Frontal cortex (tissue), 4 donors: ENCODE data around the gene SARS1. TPM values are rescaled to one million over a fixed set of nuclear protein-coding genes. Genes with fewer than 3 reads are reported as not detected.
"Not testable (repeated sequence)": the region's sequence is repeated elsewhere in the genome, so short reads cannot be mapped to it uniquely, and the experiment has no call there.

Source experiments
- DNase-seq, 2 donors: peaks; one replicate each; pipeline ENCODE4 v3.0.0; 2012; ENCODE audit warnings: low spot score in 2 of 2
- FAIRE-seq: peaks from 2 replicates; lab custom pipeline; 2012; peaks lifted over from hg19 to GRCh38; lab: Jason Lieb, UNC
- total RNA-seq: library from RNA; depleted of rRNA; stranded (reverse); fragments of >200 nt; gene quantifications from one replicate; pipeline ENCODE4 v1.2.3, GENCODE V29; 2014
- donor health status: control.
- donor health status: control.
- donor health status: control.

The SARS1 gene
- 162 TPM for total RNA-seq

GRCh38 chr1:109213824-109214693 lies at the start of gene SARS1:
TSS of gene SARS1 (plus strand) at chr1:109213918. CDS start at chr1:109213993, 75 bp downstream.
- DNase-seq (peak; percentile 82), FAIRE-seq (no peak)

- FAIRE-seq: no peak
- no peak for DNase-seq
These were observed 49.2 kb upstream of the SARS1 start for GRCh38 chr1:109164538-109164937.

- DNase-seq: no peak
These were observed 46.7 kb upstream of the SARS1 start for GRCh38 chr1:109167001-109167506.

GRCh38 chr1:109170035-109170764 lies 43.5 kb upstream of the SARS1 start:
- FAIRE-seq (no peak), DNase-seq (no peak)

More at GRCh38 chr1:109167001-109167506, 46.7 kb upstream of the SARS1 start:
- FAIRE-seq: no peak

- no peak for FAIRE-seq
These were observed 42.1 kb upstream of the SARS1 start for GRCh38 chr1:109171646-109172045.

GRCh38 chr1:109176349-109176748 lies 37.4 kb upstream of the SARS1 start:
- not testable (repeated sequence) for FAIRE-seq, DNase-seq

More at GRCh38 chr1:109171646-109172045, 42.1 kb upstream of the SARS1 start:
- DNase-seq: no peak

- not testable (repeated sequence) for DNase-seq, FAIRE-seq
These were observed 33.0 kb upstream of the SARS1 start for GRCh38 chr1:109180715-109181084.

- no peak for DNase-seq
- FAIRE-seq: no peak
These were observed 32.5 kb upstream of the SARS1 start for GRCh38 chr1:109181085-109181806.

- FAIRE-seq: no peak
These were observed 31.9 kb upstream of the SARS1 start for GRCh38 chr1:109181807-109182163.

GRCh38 chr1:109183058-109183738 lies 30.5 kb upstream of the SARS1 start:
- DNase-seq (no peak), FAIRE-seq (no peak)

More at GRCh38 chr1:109181807-109182163, 31.9 kb upstream of the SARS1 start:
- no peak for DNase-seq

GRCh38 chr1:109184687-109185086 lies 29.0 kb upstream of the SARS1 start:
- FAIRE-seq (no peak), DNase-seq (no peak)

- no peak for DNase-seq
- FAIRE-seq: no peak
These were observed 28.4 kb upstream of the SARS1 start for GRCh38 chr1:109185357-109185756.

- FAIRE-seq (no peak), DNase-seq (no peak)
These were observed 27.6 kb upstream of the SARS1 start for GRCh38 chr1:109185990-109186732.

GRCh38 chr1:109186733-109187086 lies 27.0 kb upstream of the SARS1 start:
- no peak for FAIRE-seq
- peak in 1 of 2 donors; percentile 22 for DNase-seq

GRCh38 chr1:109187127-109187526 lies 26.6 kb upstream of the SARS1 start:
- no peak for DNase-seq
- FAIRE-seq: no peak

- no peak for FAIRE-seq
- no peak for DNase-seq
These were observed 25.5 kb upstream of the SARS1 start for GRCh38 chr1:109188200-109188599.

GRCh38 chr1:109188781-109189180 lies 24.9 kb upstream of the SARS1 start:
- no peak for DNase-seq
- no peak for FAIRE-seq

GRCh38 chr1:109190189-109190588 lies 23.5 kb upstream of the SARS1 start:
- no peak for DNase-seq
- no peak for FAIRE-seq

- DNase-seq (no peak), FAIRE-seq (no peak)
These were observed 22.3 kb upstream of the SARS1 start for GRCh38 chr1:109191377-109191776.
